H9 (cell line): ENCODE results near the gene TMEM245. TPM values are rescaled to one million over a fixed set of nuclear protein-coding genes. Genes with fewer than 3 reads are reported as not detected.

ENCODE experiments used
- DNase-seq: peaks from one replicate; pipeline ENCODE4 v3.0.0-alpha.2; 2017
- H2AFZ ChIP-seq: one replicate; pipeline ENCODE4 v1.6.1; 2013; ENCODE audit warnings: mild to moderate bottlenecking, low read length, control low read depth, moderate library complexity
- H2AK5ac ChIP-seq: 2 replicates; pipeline ENCODE4 v1.6.1; 2013; ENCODE audit warnings: low read length, control low read depth, mixed read lengths; ENCODE audit not compliant: insufficient read length
- H2BK120ac ChIP-seq: one replicate; pipeline ENCODE4 v1.6.1; 2013; ENCODE audit warnings: low read depth, mild to moderate bottlenecking, low read length, control low read depth, inconsistent platforms; ENCODE audit not compliant: poor library complexity, severe bottlenecking
- H2BK12ac ChIP-seq: 2 replicates; pipeline ENCODE4 v1.6.1; 2013; ENCODE audit warnings: low read length, control low read depth, mixed read lengths, low read depth; ENCODE audit not compliant: insufficient read length
- H2BK15ac ChIP-seq: 2 replicates; pipeline ENCODE4 v1.6.1; 2013; ENCODE audit warnings: low read depth, low read length, control low read depth
- H2BK20ac ChIP-seq: one replicate; pipeline ENCODE4 v1.6.1; 2013; ENCODE audit warnings: low read depth, mild to moderate bottlenecking, low read length, control low read depth, inconsistent platforms; ENCODE audit not compliant: poor library complexity, severe bottlenecking
- H2BK5ac ChIP-seq: 2 replicates; pipeline ENCODE4 v1.6.1; 2013; ENCODE audit warnings: low read length, control low read depth, mixed read lengths; ENCODE audit not compliant: insufficient read length
- H3K14ac ChIP-seq: 2 replicates; pipeline ENCODE4 v1.6.1; 2013; ENCODE audit warnings: low read length, control low read depth; ENCODE audit not compliant: insufficient read depth
- H3K18ac ChIP-seq: 2 replicates; pipeline ENCODE4 v1.6.1; 2013; ENCODE audit warnings: low read depth, mild to moderate bottlenecking, mixed read lengths, low read length, control low read depth; ENCODE audit not compliant: insufficient read length
- H3K23ac ChIP-seq: 2 replicates; pipeline ENCODE4 v1.6.1; 2013; ENCODE audit warnings: low read length, control low read depth, mixed read lengths, low read depth; ENCODE audit not compliant: insufficient read length
- H3K23me2 ChIP-seq: 2 replicates; pipeline ENCODE4 v1.6.1; 2013; ENCODE audit warnings: low read depth, mild to moderate bottlenecking, mixed read lengths, low read length, control low read depth; ENCODE audit not compliant: insufficient read length, poor library complexity, severe bottlenecking
- H3K27ac ChIP-seq: 2 replicates; pipeline ENCODE4 v1.5.1; 2013; ENCODE audit warnings: low read length, control low read depth, mixed read lengths, low read depth; ENCODE audit not compliant: insufficient read length
- H3K27me3 ChIP-seq: 2 replicates; pipeline ENCODE4 v1.6.1; 2013; ENCODE audit warnings: low read length, control low read depth, inconsistent platforms; ENCODE audit not compliant: insufficient read depth
- H3K4ac ChIP-seq: 2 replicates; pipeline ENCODE4 v1.6.1; 2013; ENCODE audit warnings: low read depth, mild to moderate bottlenecking, control low read depth, inconsistent platforms, low read length, moderate library complexity
- H3K4me1 ChIP-seq: 2 replicates; pipeline ENCODE4 v1.6.1; 2013; ENCODE audit warnings: low read length, control low read depth, inconsistent platforms; ENCODE audit not compliant: insufficient read depth
- H3K4me2 ChIP-seq: 2 replicates; pipeline ENCODE4 v1.6.1; 2013; ENCODE audit warnings: low read length, control low read depth, mixed read lengths; ENCODE audit not compliant: insufficient read length, insufficient read depth
- H3K56ac ChIP-seq: 2 replicates; pipeline ENCODE4 v1.6.1; 2013; ENCODE audit warnings: low read depth, mild to moderate bottlenecking, mixed read lengths, low read length, control low read depth; ENCODE audit not compliant: insufficient read length
- H3K79me1 ChIP-seq: 2 replicates; pipeline ENCODE4 v1.6.1; 2013; ENCODE audit warnings: low read depth, mild to moderate bottlenecking, moderate library complexity, low read length, control low read depth, inconsistent platforms; ENCODE audit not compliant: insufficient read depth, poor library complexity, severe bottlenecking
- H3K79me2 ChIP-seq: 2 replicates; pipeline ENCODE4 v1.6.1; 2013; ENCODE audit warnings: low read length, control low read depth, inconsistent platforms; ENCODE audit not compliant: insufficient read depth
- H3K9ac ChIP-seq: 2 replicates; pipeline ENCODE4 v1.6.1; 2013; ENCODE audit warnings: low read length, control low read depth, mixed read lengths; ENCODE audit not compliant: insufficient read length; ENCODE audit errors: extremely low read depth
- H3K9me3 ChIP-seq: one replicate; pipeline ENCODE4 v1.6.1; 2013; ENCODE audit warnings: low read depth, low read length, inconsistent platforms; ENCODE audit not compliant: control insufficient read depth
- H3T11ph ChIP-seq: one replicate; pipeline ENCODE4 v1.6.1; 2013; ENCODE audit warnings: mild to moderate bottlenecking, low read length, control low read depth, inconsistent platforms
- H4K20me1 ChIP-seq: one replicate; pipeline ENCODE4 v1.6.1; 2013; ENCODE audit not compliant: control insufficient read depth, insufficient read length, insufficient read depth
- H4K5ac ChIP-seq: 2 replicates; pipeline ENCODE4 v1.6.1; 2013; ENCODE audit warnings: low read depth, mild to moderate bottlenecking, mixed read lengths, low read length, control low read depth; ENCODE audit not compliant: insufficient read length
- H4K8ac ChIP-seq: replicated peaks from 2 replicates; pipeline ENCODE4 v1.6.1; 2013; ENCODE audit warnings: low read length, control low read depth, mixed read lengths, low read depth; ENCODE audit not compliant: insufficient read length
- H4K91ac ChIP-seq: 2 replicates; pipeline ENCODE4 v1.6.1; 2013; ENCODE audit warnings: low read depth, mild to moderate bottlenecking, moderate library complexity, mixed read lengths, low read length, control low read depth; ENCODE audit not compliant: insufficient read length
- H3K27ac Mint-ChIP-seq, 3 experiments: 2 replicates in 2 of 3; 3 replicates in 1 of 3; pipeline ENCODE4 v1.8.0; 2020 to 2021; ENCODE audit warnings: mixed read lengths in 3 of 3, mild to moderate bottlenecking in 1 of 3, moderate library complexity in 1 of 3
- H3K27me3 Mint-ChIP-seq: 2 replicates; pipeline ENCODE4 v1.8.0; 2021; ENCODE audit warnings: low read depth, mild to moderate bottlenecking, moderate library complexity, mixed read lengths
- H3K36me3 Mint-ChIP-seq, 3 experiments: 2 replicates in 2 of 3; 3 replicates in 1 of 3; pipeline ENCODE4 v1.8.0; 2020 to 2021; ENCODE audit warnings: low read depth in 3 of 3, mixed read lengths in 3 of 3; ENCODE audit not compliant: insufficient read depth in 1 of 3
- H3K4me1 Mint-ChIP-seq, 2 experiments: 2 replicates each; pipeline ENCODE4 v1.8.0; 2020; ENCODE audit warnings: mixed read lengths in 2 of 2
- H3K4me3 Mint-ChIP-seq, 2 experiments: 2 replicates in 1 of 2; 3 replicates in 1 of 2; pipeline ENCODE4 v1.8.0; 2020 to 2021; ENCODE audit warnings: mild to moderate bottlenecking in 2 of 2, mixed read lengths in 2 of 2, moderate library complexity in 1 of 2
- H3K9me3 Mint-ChIP-seq, 2 experiments: 2 replicates in 1 of 2; 3 replicates in 1 of 2; pipeline ENCODE4 v1.8.0; 2020; ENCODE audit warnings: mild to moderate bottlenecking in 2 of 2, mixed read lengths in 2 of 2, moderate library complexity in 1 of 2
- CTCF ChIP-seq: fragments of 200-600 bp; sonication (generic); conservative IDR thresholded peaks from 3 replicates; pipeline ENCODE4 v1.8.0; 2021; ENCODE audit warnings: antibody characterized with exemption, mild to moderate bottlenecking
- WGBS: extraction: QIAGEN DNeasy Blood & Tissue Kit; methylation state at CpG from one replicate; pipeline ENCODE4 v1.1.7; 2013; ENCODE audit warnings: missing lambda C conversion rate, low lambda C conversion rate, mixed read lengths; ENCODE audit not compliant: insufficient read length; ENCODE audit errors: extremely low coverage; 5-methylcytosine and 5-hydroxymethylcytosine counted together
- total RNA-seq: library from RNA; stranded (reverse); gene quantifications from 2 replicates; pipeline ENCODE4 v1.2.1, GENCODE V29; 2021

The TMEM245 gene
- total RNA-seq, 1 experiment from 2014 or later: 37.9 TPM

- no peaks in the 10 kb centered on the region for H3K4me1 Mint-ChIP-seq
- no peaks in the 10 kb centered on the region for H3K9me3 Mint-ChIP-seq
- Histone ChIP-seq H3K14ac (no peak overlapping the region), H3K4me1 (no peaks in the 10 kb centered on the region), H2BK12ac (no peak overlapping the region), H2AK5ac (no peak overlapping the region), H3K23ac (no peak overlapping the region), H3T11ph (no peak overlapping the region), H4K20me1 (no peaks in the 10 kb centered on the region), H3K9ac (no peak overlapping the region), H3K4ac (no peak overlapping the region), H4K5ac (no peak overlapping the region), H2BK20ac (no peak overlapping the region), H3K56ac (no peak overlapping the region), H3K27me3 (no peaks in the 10 kb centered on the region), H2AFZ (no peak overlapping the region), H3K23me2 (no peaks in the 10 kb centered on the region), H3K4me2 (no peak overlapping the region), H3K9me3 (no peaks in the 10 kb centered on the region), H3K27ac (no peak overlapping the region), H2BK5ac (no peak overlapping the region), H2BK120ac (no peak overlapping the region), H3K79me2 (no peaks in the 10 kb centered on the region), H3K18ac (no peak overlapping the region), H3K79me1 (no peaks in the 10 kb centered on the region), H4K91ac (no peak overlapping the region), H4K8ac (no peak overlapping the region), H2BK15ac (no peak overlapping the region)
- TF ChIP-seq CTCF: no peak
- no CpG with 5 or more reads among the region's 2 CpGs for WGBS
- H3K4me3 Mint-ChIP-seq: no peak overlapping the region
- no peak for DNase-seq
- H3K27me3 Mint-ChIP-seq: no peaks in the 10 kb centered on the region
- peaks cover 8 to 42% (median 30%) of the 10 kb centered on the region in 3 experiments; a peak in 6 of 7 replicates for H3K36me3 Mint-ChIP-seq
- H3K27ac Mint-ChIP-seq: no peak overlapping the region
These were observed 138.9 kb downstream of the TMEM245 start for GRCh38 chr9:108980893-108981292.
